Kidney (tissue), 14 donors: ENCODE data around the gene TTLL8. TPM values are rescaled to one million over a fixed set of nuclear protein-coding genes. Genes with fewer than 3 reads are reported as not detected.

ENCODE experiments used
- DNase-seq, 5 donors: peaks; one replicate each; pipeline ENCODE4 v3.0.0-alpha.2; 2013 to 2020
- FAIRE-seq: peaks from 2 replicates; lab custom pipeline; 2012; peaks lifted over from hg19 to GRCh38; lab: Jason Lieb, UNC
- H3K27ac ChIP-seq, 2 donors: one replicate each; pipeline ENCODE4 v1.7.0; 2013; ENCODE audit warnings: low read depth in 2 of 2, low read length in 2 of 2, inconsistent platforms in 1 of 2
- H3K27me3 ChIP-seq: one replicate; pipeline ENCODE4 v1.7.1; 2013; ENCODE audit warnings: low read length, inconsistent platforms; ENCODE audit not compliant: control insufficient read depth, insufficient read depth
- H3K36me3 ChIP-seq, 3 donors: one replicate each; pipeline versions ENCODE4 v1.7.0 to v1.7.1; 2013; ENCODE audit warnings: low read length in 3 of 3, control low read depth in 1 of 3, inconsistent platforms in 1 of 3; ENCODE audit not compliant: insufficient read depth in 3 of 3, control insufficient read depth in 2 of 3
- H3K4me1 ChIP-seq, 3 donors: one replicate each; pipeline versions ENCODE4 v1.7.0 to v1.7.1; 2013; ENCODE audit warnings: low read length in 3 of 3, inconsistent platforms in 1 of 3, low read depth in 1 of 3; ENCODE audit not compliant: control insufficient read depth in 2 of 3, insufficient read depth in 2 of 3
- H3K4me3 ChIP-seq, 3 donors: one replicate each; pipeline versions ENCODE4 v1.7.0 to v1.8.1; 2013; ENCODE audit warnings: low read length in 3 of 3, control low read depth in 1 of 3, inconsistent platforms in 1 of 3
- H3K9ac ChIP-seq, 3 donors: one replicate each; pipeline versions ENCODE4 v1.7.0 to v1.7.1; 2013; ENCODE audit warnings: low read length in 3 of 3, control low read depth in 1 of 3, inconsistent platforms in 1 of 3
- H3K9me3 ChIP-seq, 3 donors: one replicate each; pipeline versions ENCODE4 v1.7.0 to v1.7.1; 2013; ENCODE audit warnings: low read length in 3 of 3, control low read depth in 1 of 3, inconsistent platforms in 1 of 3; ENCODE audit not compliant: control insufficient read depth in 2 of 3, insufficient read depth in 1 of 3
- intact Hi-C: fragments of 100-400 bp; cut with DNase I; formaldehyde crosslinking; loops from one replicate; pipeline ENCODE4 v1.11.1; 2022
- polyA plus RNA-seq: library from polyadenylated mRNA; stranded (reverse); fragments of 350-450 nt; fragmentation: Illumina TruSeq; extraction: RNeasy Lipid Tissue Mini Kit (QIAGEN cat#74804); gene quantifications from one replicate; pipeline ENCODE4 v1.2.3, GENCODE V29; 2014; ENCODE audit warnings: low read depth, low replicate concordance; ENCODE audit not compliant: insufficient read depth
- total RNA-seq: library from RNA; stranded (reverse); fragmentation: NEBNext Ultra II Directional; extraction: Animal tissue kit (Norgen Biotek cat#: 25700); gene quantifications from one replicate; pipeline ENCODE4 v1.2.1, GENCODE V29; 2021
- TF ChIP-seq, protein P1 (sequence below): IDR thresholded peaks from 3 replicates; pipeline ENCODE4 v1.5.1; 2012; ENCODE audit warnings: mild to moderate bottlenecking, moderate library complexity, borderline replicate concordance; ENCODE audit not compliant: insufficient read depth; ENCODE audit errors: extremely low read depth
- donor health status: control.
- donor health status: control.
- donor health status: control.
- donor health status: control.
- donor health status: control.
- donor health status: DM: yes; HTN: yes; CAD: no.
- donor health status: Normal renal cell carcinoma (clear cell type).

Gene TTLL8
- total and polyA plus RNA-seq, 2 donors from 2014 or later, result not detected

GRCh38 chr22:50082961-50083461, 24.9 kb upstream of the TTLL8 start:
- no peak overlapping the region for H3K9ac ChIP-seq
- H3K36me3 ChIP-seq, result no peaks in the 10 kb centered on the region
- H3K27ac ChIP-seq, result no peak overlapping the region
- no peak overlapping the region for H3K4me3 ChIP-seq
- DNase-seq (no peak), FAIRE-seq (no peak)
- intact Hi-C loops, result no loop called here
- H3K27me3 ChIP-seq, result no peaks in the 10 kb centered on the region
- TF ChIP-seq, protein P1, sequence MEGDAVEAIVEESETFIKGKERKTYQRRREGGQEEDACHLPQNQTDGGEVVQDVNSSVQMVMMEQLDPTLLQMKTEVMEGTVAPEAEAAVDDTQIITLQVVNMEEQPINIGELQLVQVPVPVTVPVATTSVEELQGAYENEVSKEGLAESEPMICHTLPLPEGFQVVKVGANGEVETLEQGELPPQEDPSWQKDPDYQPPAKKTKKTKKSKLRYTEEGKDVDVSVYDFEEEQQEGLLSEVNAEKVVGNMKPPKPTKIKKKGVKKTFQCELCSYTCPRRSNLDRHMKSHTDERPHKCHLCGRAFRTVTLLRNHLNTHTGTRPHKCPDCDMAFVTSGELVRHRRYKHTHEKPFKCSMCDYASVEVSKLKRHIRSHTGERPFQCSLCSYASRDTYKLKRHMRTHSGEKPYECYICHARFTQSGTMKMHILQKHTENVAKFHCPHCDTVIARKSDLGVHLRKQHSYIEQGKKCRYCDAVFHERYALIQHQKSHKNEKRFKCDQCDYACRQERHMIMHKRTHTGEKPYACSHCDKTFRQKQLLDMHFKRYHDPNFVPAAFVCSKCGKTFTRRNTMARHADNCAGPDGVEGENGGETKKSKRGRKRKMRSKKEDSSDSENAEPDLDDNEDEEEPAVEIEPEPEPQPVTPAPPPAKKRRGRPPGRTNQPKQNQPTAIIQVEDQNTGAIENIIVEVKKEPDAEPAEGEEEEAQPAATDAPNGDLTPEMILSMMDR, result no peak
- no peaks in the 10 kb centered on the region for H3K4me1 ChIP-seq
- no peaks in the 10 kb centered on the region for H3K9me3 ChIP-seq

GRCh38 chr22:50082197-50082715, 24.2 kb upstream of the TTLL8 start:
- no peak overlapping the region for H3K27ac ChIP-seq
- H3K27me3 ChIP-seq, result no peaks in the 10 kb centered on the region
- FAIRE-seq (no peak), DNase-seq (no peak)
- TF ChIP-seq, protein P1, result no peak
- no peaks in the 10 kb centered on the region for H3K4me1 ChIP-seq
- no peak overlapping the region for H3K4me3 ChIP-seq
- no peaks in the 10 kb centered on the region for H3K9me3 ChIP-seq
- intact Hi-C loops, result no loop called here
- H3K36me3 ChIP-seq, result no peaks in the 10 kb centered on the region
- no peak overlapping the region for H3K9ac ChIP-seq

- Histone ChIP-seq H3K4me3 (no peak overlapping the region), H3K27ac (no peak overlapping the region), H3K9me3 (no peaks in the 10 kb centered on the region), H3K27me3 (no peaks in the 10 kb centered on the region), H3K4me1 (no peaks in the 10 kb centered on the region), H3K36me3 (no peaks in the 10 kb centered on the region), H3K9ac (no peak overlapping the region)
- intact Hi-C loops, result no loop called here
- TF ChIP-seq, protein P1, result no peak
- no peak for DNase-seq
- FAIRE-seq, result no peak
Measured at GRCh38 chr22:50081426-50082196, 23.5 kb upstream of the TTLL8 start.
